22Rv1 (cell line): ENCODE data around the gene HMGA1.

ENCODE experiments used
- CTCF ChIP-seq: fragments of 450-650 bp; IDR thresholded peaks from 2 replicates; pipeline ENCODE4 v1.5.1; 2017; ENCODE audit warnings: mild to moderate bottlenecking
- ZFX ChIP-seq: fragments of 450-650 bp; IDR thresholded peaks from 2 replicates; pipeline ENCODE4 v1.6.1; 2017; ENCODE audit warnings: antibody characterized with exemption, borderline replicate concordance

- no peak for TF ChIP-seq CTCF
- TF ChIP-seq ZFX: no peak
These were observed 11.6 kb downstream of the HMGA1 start for GRCh38 chr6:34248198-34248726.
